HG03521 (cell line): Measurements from ENCODE around the gene PGBD5.

Source experiments
- ATAC-seq: cut with Tn5 transposase; IDR thresholded peaks from one replicate; pipeline ENCODE4 v1.9.1; 2021; ENCODE audit warnings: mild to moderate bottlenecking, moderate library complexity; ENCODE audit not compliant: unreplicated experiment

The PGBD5 gene

GRCh38 chr1:230379462-230379861 lies 46.7 kb downstream of the PGBD5 start:
- ATAC-seq: no peak

GRCh38 chr1:230377851-230378250 lies 48.3 kb downstream of the PGBD5 start:
- ATAC-seq: no peak

- ATAC-seq: no peak
Measured at GRCh38 chr1:230377324-230377723, 48.8 kb downstream of the PGBD5 start.

GRCh38 chr1:230376296-230376695 lies 49.8 kb downstream of the PGBD5 start:
- no peak for ATAC-seq

- no peak for ATAC-seq
Measured at GRCh38 chr1:230375780-230376179, 50.4 kb downstream of the PGBD5 start.

GRCh38 chr1:230375147-230375546 lies 51.0 kb downstream of the PGBD5 start:
- no peak for ATAC-seq

GRCh38 chr1:230371923-230372703 lies 54.0 kb downstream of the PGBD5 start:
- no peak for ATAC-seq

- ATAC-seq: no peak
Measured at GRCh38 chr1:230370109-230370508, 56.0 kb downstream of the PGBD5 start.

GRCh38 chr1:230368871-230369270 lies 57.3 kb downstream of the PGBD5 start:
- ATAC-seq: no peak

- no peak for ATAC-seq
Measured at GRCh38 chr1:230368363-230368762, 57.8 kb downstream of the PGBD5 start.

GRCh38 chr1:230366504-230366915 lies 59.6 kb downstream of the PGBD5 start:
- ATAC-seq: no peak

GRCh38 chr1:230365723-230366307 lies 60.3 kb downstream of the PGBD5 start:
- ATAC-seq: no peak

GRCh38 chr1:230362949-230363348 lies 63.2 kb downstream of the PGBD5 start:
- ATAC-seq: no peak

- ATAC-seq: no peak
Measured at GRCh38 chr1:230361941-230362340, 64.2 kb downstream of the PGBD5 start.

- no peak for ATAC-seq
Measured at GRCh38 chr1:230359992-230360668, 66.0 kb downstream of the PGBD5 start.

- no peak for ATAC-seq
Measured at GRCh38 chr1:230356869-230357794, 69.0 kb downstream of the PGBD5 start.

GRCh38 chr1:230356190-230356589 lies 69.9 kb downstream of the PGBD5 start:
- no peak for ATAC-seq

- no peak for ATAC-seq
Measured at GRCh38 chr1:230355594-230355993, 70.5 kb downstream of the PGBD5 start.

GRCh38 chr1:230355128-230355527 lies 71.0 kb downstream of the PGBD5 start:
- ATAC-seq: no peak

GRCh38 chr1:230354005-230354404 lies 72.1 kb downstream of the PGBD5 start:
- ATAC-seq: no peak

GRCh38 chr1:230352537-230352936 lies 73.6 kb downstream of the PGBD5 start:
- ATAC-seq: no peak
